Activated T-cell treated with anti-CD3 and anti-CD28 coated beads, Interleukin-2, amount 50 U/mL, for 72 hours (primary cell): Measurements from ENCODE around the gene RSKR. TPM values are rescaled to one million over a fixed set of nuclear protein-coding genes. Genes with fewer than 3 reads are reported as not detected.
A peak's percentile ranks its signal among the peaks of the same experiment; 100 is the strongest.
"Not testable (repeated sequence)": the region's sequence is repeated elsewhere in the genome, so short reads cannot be mapped to it uniquely, and the experiment has no call there.

Experiments
- ATAC-seq, 2 donors: fragments of 150-1000 bp; cut with Tn5 transposase; replicated peaks in 1 of 2; 2 replicates each; pipeline ENCODE4 v1.10.0; 2021; ENCODE audit warnings: moderate library complexity in 2 of 2, mild to moderate bottlenecking in 1 of 2
- DNase-seq, 2 donors: peaks; one replicate each; pipeline ENCODE4 v3.0.0; 2021 to 2022; ENCODE audit warnings: mixed read lengths in 1 of 2
- H3K27ac Mint-ChIP-seq: one replicate; pipeline ENCODE4 v1.8.0; 2022; ENCODE audit warnings: mild to moderate bottlenecking, moderate library complexity, mixed read lengths
- H3K27me3 Mint-ChIP-seq: one replicate; pipeline ENCODE4 v1.8.0; 2022; ENCODE audit warnings: low read depth, mixed read lengths
- H3K36me3 Mint-ChIP-seq, 2 donors: one replicate each; pipeline ENCODE4 v1.8.0; 2022; ENCODE audit warnings: mixed read lengths in 2 of 2, mild to moderate bottlenecking in 1 of 2; ENCODE audit not compliant: insufficient read depth in 2 of 2
- H3K4me1 Mint-ChIP-seq: one replicate; pipeline ENCODE4 v1.8.0; 2022; ENCODE audit warnings: low read depth, mixed read lengths
- H3K4me3 Mint-ChIP-seq, 2 donors: one replicate each; pipeline ENCODE4 v1.8.0; 2022; ENCODE audit warnings: mild to moderate bottlenecking in 2 of 2, mixed read lengths in 2 of 2, moderate library complexity in 2 of 2
- H3K9me3 Mint-ChIP-seq, 2 donors: one replicate each; pipeline ENCODE4 v1.8.0; 2022; ENCODE audit warnings: mixed read lengths in 2 of 2
- total RNA-seq, 2 donors: library from RNA; stranded (reverse); gene quantifications; one replicate each; pipeline ENCODE4 v1.2.3, GENCODE V29; 2022

Gene RSKR
- total RNA-seq, 2 donors from 2014 or later, result 25.1 to 33.4 TPM

DNA sequence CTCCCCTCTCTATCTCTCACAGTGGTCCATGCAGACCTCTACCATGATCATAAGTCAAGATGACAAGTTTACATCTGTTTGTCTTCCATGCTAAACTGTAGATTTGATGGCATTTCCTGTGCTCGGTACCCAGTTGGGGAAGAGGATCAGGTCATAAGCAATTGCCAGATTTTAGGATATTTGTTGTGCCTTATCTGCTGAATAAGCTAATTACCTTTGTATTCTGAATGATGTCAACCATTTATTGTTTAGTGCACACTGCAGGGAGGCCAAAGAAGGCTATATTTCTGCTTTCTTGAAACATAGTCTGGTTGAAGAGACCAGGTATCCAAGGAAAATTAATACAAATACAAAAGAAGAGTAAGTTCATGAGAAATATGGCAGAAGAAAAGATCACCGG lies 31.5 kb downstream of the RSKR start:
- no peak overlapping the region for H3K4me3 Mint-ChIP-seq
- no peak overlapping the region for H3K27ac Mint-ChIP-seq
- H3K27me3 Mint-ChIP-seq, result no peaks in the 10 kb centered on the region
- ATAC-seq, result no peak
- peaks cover 28% of the 10 kb centered on the region for H3K4me1 Mint-ChIP-seq
- no peak for DNase-seq
- H3K9me3 Mint-ChIP-seq, result no peaks in the 10 kb centered on the region
- peaks cover 10 to 35% of the 10 kb centered on the region in 2 donors for H3K36me3 Mint-ChIP-seq

DNA sequence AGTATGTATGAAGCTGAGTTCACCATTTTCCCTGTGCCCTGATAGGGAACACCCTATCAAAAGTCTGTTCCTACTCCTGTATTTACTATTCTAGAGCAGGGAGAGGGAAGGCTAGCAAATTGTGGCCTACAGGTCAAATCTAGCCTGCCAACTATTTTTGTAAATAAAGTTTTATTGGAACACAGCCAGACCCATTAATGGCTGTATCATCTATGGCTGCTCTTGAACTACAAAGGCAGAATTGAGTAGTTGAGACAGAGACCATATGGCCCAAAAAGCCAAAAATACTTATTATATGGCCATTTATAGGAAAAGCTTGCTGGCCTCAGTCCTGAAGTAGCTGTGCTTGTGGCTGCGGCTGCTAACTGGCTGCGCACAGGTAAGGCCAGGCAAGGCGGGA lies 33.0 kb downstream of the RSKR start:
- peaks cover 11 to 39% of the 10 kb centered on the region in 2 donors for H3K36me3 Mint-ChIP-seq
- no peak overlapping the region for H3K4me3 Mint-ChIP-seq

DNA sequence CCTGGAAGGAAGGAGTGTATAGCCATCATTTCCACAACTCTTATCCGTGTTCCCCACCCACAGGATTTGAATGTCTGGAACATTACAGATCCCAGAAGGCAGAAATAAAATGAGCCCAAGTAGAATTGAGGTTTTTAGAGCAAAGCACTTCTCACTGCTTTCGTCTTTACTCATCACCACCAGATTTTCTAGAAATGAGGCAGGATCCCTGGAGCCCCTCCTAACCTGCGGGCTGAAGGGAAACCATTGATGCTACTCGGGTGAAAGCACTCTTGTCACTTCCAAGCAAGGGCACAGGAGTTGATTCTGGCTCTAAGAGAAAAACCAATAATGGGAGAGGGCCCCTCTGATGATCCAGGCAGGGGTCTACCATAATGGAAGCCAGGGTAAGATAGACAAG lies 34.5 kb downstream of the RSKR start:
- DNase-seq (peak; percentile 63 to 74), ATAC-seq (peak; percentile 53 to 65)
- peaks cover 43% of the 10 kb centered on the region for H3K4me1 Mint-ChIP-seq
- H3K36me3 Mint-ChIP-seq, result peaks cover 9 to 36% of the 10 kb centered on the region in 2 donors
- H3K27me3 Mint-ChIP-seq, result no peaks in the 10 kb centered on the region
- peak overlapping the region; percentile 30 for H3K27ac Mint-ChIP-seq
- H3K9me3 Mint-ChIP-seq, result no peaks in the 10 kb centered on the region
- peak overlapping the region; percentile 40 to 69 for H3K4me3 Mint-ChIP-seq

More for the DNA sequence above, 33.0 kb downstream of the RSKR start:
- DNase-seq (no peak), ATAC-seq (no peak)
- Mint-ChIP-seq H3K4me1 (peaks cover 41% of the 10 kb centered on the region), H3K27me3 (no peaks in the 10 kb centered on the region), H3K9me3 (no peaks in the 10 kb centered on the region), H3K27ac (no peak overlapping the region)

DNA sequence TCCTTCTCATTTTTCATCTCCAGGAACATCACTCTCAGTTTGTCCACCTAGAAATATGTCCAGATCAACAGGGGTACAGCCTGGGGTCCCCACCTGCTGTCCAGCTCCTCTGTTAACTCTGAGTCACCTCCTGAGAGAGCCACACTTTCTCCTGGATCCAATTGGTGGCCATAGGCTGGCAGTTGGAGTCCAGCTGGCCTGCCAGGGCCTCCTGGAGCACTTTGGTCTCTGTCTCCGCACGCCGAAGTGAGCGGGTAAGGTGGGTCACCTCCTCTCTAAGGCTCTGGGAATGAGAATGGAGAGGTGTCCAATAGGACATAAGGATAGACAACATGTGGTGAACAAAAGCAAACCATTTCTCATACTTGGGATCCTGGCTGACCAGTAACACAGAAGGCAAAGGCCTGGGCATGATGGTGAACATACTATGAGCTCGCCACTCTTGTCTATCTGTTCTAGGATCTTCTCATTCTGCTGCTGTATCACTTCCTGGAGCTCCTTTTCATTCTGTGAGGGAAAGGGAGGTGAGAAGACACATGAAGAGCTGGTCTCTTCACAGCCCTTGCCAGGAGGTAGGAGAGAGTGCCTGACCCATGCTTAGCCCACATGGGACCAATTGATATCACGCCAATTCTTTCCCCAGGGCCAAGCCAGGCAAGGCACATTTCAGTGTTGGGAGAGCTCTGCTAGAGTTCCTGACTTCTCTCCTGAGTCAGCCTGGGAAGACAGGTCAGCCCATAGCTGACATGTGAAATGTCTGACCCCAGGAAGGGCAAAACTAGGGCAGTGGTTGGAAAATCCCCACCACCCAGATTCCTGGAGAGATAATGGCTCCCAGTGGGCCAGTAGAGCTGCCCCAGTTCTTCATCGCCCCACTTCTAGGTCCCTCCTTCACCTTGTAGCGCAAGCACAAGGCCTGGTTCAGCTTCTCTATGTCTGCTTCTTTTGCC lies 35.5 kb downstream of the RSKR start:
- H3K4me1 Mint-ChIP-seq, result peaks cover 43% of the 10 kb centered on the region
- no peaks in the 10 kb centered on the region for H3K9me3 Mint-ChIP-seq
- peaks cover 7 to 33% of the 10 kb centered on the region in 2 donors for H3K36me3 Mint-ChIP-seq
- no peak for DNase-seq
- H3K27ac Mint-ChIP-seq, result peak overlapping the region; percentile 30
- H3K4me3 Mint-ChIP-seq, result peak overlapping the region; percentile 38 to 69
- no peak for ATAC-seq
- H3K27me3 Mint-ChIP-seq, result no peaks in the 10 kb centered on the region

DNA sequence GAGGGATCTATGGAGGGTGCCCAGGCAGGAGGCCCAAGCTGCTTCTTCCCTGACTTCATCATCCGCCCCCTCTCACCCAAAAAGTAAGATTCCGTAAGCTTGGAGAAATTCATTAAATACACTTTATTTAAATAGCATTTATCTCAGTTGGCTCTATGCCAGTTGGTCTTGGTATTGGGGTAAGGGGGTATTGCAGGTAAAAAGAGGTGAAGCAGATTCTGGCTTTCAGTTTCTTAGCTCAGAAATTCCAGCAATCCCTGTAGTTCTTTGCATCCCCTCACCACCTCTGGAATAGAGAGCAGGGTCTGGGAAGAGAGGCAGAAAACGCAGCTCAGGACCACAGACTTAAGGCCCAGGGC lies 36.5 kb downstream of the RSKR start:
- ATAC-seq (no peak), DNase-seq (no peak)
- Mint-ChIP-seq H3K27me3 (no peaks in the 10 kb centered on the region), H3K9me3 (no peaks in the 10 kb centered on the region), H3K27ac (no peak overlapping the region), H3K36me3 (peaks cover 7 to 33% of the 10 kb centered on the region in 2 donors), H3K4me1 (peaks cover 50% of the 10 kb centered on the region), H3K4me3 (no peak overlapping the region)

DNA sequence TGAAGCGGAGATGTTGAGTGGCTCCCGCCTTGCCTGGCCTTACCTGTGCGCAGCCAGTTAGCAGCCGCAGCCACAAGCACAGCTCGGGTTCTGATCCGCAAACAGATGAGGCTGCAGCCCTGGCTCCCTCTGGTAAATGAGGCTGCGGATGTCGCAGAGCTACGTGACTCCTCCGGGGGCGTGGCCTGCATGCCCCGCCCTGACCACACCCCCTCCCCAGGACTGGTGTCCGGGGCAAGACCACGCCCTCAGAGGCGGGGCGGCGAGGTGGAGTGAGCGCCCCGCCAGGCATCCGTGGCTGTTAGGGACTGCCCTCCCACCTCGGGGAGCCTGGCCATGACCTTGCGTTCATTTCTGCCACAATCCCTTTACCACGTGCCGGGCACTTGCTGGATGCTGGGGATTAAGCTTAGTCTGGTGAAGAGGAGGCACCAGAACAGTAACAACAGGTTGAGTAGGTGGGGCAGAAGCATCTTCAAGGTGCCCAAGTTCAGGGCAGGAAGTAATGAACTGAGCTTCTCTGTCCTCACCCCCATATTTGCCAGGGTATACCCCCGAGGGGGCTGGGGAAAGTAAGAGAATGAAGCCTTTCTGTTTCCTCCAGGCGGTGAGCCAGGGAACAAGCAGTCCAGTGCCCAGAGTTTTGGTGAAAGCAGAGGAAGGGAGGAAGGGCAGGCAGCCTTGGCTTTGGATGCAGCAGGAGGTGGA lies 37.1 kb downstream of the RSKR start, which contains the start of gene ALDOC:
Gene ALDOC (minus strand): TSS at position 138 of the 708 bp plus-strand sequence. CDS start 1,363 bp downstream, outside the sequence.
- H3K27me3 Mint-ChIP-seq, result no peaks in the 10 kb centered on the region
- peak; percentile 89 to 93 for ATAC-seq
- H3K4me3 Mint-ChIP-seq, result peak within 1 kb of the TSS; percentile 84 to 93
- peaks cover 7 to 33% of the 10 kb centered on the region in 2 donors for H3K36me3 Mint-ChIP-seq
- H3K4me1 Mint-ChIP-seq, result peaks cover 55% of the 10 kb centered on the region
- H3K27ac Mint-ChIP-seq, result peak within 1 kb of the TSS; percentile 27
- H3K9me3 Mint-ChIP-seq, result no peaks in the 10 kb centered on the region
- peak; percentile 99 for DNase-seq

DNA sequence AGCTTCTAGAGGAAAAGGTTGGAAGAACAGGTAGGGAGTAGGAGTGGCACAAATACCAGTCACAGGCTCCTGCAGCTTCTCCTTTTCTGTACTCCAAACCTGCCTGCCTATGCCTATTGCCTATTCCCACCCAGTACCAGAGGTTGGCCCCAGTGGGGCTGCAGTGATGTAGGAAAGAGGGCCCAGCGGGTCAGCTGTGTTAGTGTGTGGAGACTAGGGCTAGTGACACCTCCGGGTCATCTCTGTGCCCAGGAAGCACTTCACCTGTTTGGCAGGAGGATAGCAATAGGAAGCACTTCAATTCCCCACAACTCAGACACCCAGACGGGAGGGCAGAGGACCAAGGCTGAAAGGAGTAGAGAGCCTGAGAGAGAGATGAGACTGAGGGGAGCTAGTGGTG lies 38.0 kb downstream of the RSKR start:
- not testable (repeated sequence) for DNase-seq, ATAC-seq, H3K9me3 Mint-ChIP-seq, H3K27me3 Mint-ChIP-seq
- Mint-ChIP-seq H3K27ac (peak overlapping the region; percentile 23), H3K36me3 (peaks cover 7 to 33% of the 10 kb centered on the region in 2 donors), H3K4me3 (peak overlapping the region; percentile 84 to 93), H3K4me1 (peaks cover 59% of the 10 kb centered on the region)

DNA sequence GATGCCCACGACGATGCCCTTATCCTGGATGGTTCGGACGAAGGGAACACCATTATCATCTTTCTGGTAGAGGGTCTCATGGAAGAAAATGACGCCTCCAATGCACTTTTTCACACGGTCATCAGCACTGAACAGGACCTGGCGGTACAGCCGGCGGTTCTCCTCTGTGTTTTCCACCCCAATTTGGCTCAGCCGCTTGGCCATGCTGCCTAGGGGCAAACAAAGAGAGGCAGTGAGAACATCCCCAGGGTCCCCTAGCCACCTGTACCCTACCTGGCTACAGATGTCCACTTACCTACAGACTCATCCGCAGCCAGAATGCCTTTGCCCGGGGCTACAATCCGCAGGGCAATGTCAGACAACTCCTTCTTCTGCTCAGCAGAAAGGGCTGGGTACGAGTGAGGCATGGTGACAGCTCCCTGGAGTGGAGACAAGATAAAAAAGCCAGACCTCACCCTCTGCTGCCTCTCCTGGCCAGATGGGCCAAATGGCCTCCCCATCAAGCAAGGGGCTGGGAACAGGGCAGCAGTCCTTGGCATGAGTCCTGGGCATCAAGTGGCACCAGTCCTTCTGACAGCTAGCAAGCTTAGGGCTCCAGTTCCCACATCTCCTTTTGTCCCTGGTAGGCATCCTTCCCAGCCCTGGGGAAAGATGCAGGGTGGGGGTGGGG lies 38.7 kb downstream of the RSKR start:
- H3K9me3 Mint-ChIP-seq, result no peaks in the 10 kb centered on the region
- no peak overlapping the region for H3K27ac Mint-ChIP-seq
- H3K36me3 Mint-ChIP-seq, result peaks cover 8 to 26% of the 10 kb centered on the region in 2 donors
- H3K27me3 Mint-ChIP-seq, result no peaks in the 10 kb centered on the region
- no peak for ATAC-seq
- DNase-seq, result no peak
- H3K4me3 Mint-ChIP-seq, result no peak overlapping the region
- H3K4me1 Mint-ChIP-seq, result peaks cover 57% of the 10 kb centered on the region

DNA sequence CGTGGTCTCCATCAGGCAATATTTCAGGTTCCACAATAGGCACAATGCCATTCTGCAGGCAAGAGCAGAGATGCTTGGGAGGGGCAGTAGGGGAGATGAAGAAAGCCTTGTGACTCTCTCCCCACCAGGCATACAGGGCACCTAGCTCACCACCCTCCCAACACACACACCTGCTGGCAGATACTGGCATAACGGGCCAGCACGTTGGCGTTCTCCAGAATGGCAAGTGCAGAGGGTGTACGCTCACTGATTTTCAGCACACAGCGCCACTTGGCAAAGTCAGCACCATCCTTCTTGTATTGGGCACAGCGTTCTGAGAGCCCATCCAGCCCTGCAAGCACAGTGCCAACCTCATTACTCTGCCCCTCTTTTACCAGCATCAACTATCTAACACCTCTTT lies 39.5 kb downstream of the RSKR start:
- ATAC-seq, result no peak
- Mint-ChIP-seq H3K4me3 (no peak overlapping the region), H3K36me3 (peaks cover 8 to 25% of the 10 kb centered on the region in 2 donors), H3K27ac (no peak overlapping the region), H3K27me3 (no peaks in the 10 kb centered on the region), H3K9me3 (no peaks in the 10 kb centered on the region), H3K4me1 (peaks cover 57% of the 10 kb centered on the region)
- peak in 1 of 2 donors; percentile 38 for DNase-seq

DNA sequence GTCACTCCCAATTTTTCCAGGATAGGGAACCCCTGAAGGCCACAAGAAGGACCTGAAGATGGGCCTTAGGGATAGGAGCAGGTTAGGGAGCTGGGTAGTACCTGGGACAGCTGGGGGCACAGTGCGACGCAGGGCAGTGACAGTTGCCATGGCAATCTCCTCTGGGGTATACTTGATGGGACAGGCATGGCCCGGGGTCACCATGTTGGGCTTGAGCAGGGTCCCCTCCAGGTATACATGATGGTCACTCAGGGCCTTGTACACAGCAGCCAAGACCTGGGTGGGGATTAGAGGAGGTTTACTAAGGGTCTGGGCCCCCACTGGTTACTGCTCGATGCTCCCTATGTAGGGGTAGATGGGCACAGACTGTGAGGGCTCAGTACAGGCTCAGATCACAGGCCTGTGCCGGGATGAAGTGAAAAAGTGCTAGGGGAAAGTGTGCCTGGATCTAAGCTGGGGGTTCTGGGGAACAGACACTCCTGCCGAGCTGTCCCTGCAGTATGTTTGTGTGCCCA lies 40.0 kb downstream of the RSKR start:
- Mint-ChIP-seq H3K9me3 (no peaks in the 10 kb centered on the region), H3K4me1 (peaks cover 57% of the 10 kb centered on the region)

DNA sequence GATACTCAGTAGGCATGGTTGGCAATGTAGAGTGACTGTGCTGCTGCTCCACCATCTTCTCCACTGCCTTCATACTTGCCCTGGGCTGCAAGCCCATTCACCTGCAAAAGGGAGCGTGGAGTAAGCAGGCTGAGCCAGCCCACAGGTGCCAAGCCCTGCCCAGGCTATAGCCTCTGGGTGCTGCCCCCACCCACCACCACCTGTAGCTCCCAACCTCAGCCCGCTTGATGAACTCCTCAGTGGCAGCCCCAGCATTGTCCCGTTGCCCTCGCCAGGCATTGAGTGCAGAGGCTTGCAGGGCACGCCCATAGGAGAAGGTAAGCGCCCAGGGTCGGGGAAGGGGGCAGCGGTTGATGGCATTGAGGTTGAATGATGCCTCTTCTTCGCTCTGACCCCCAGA lies 40.5 kb downstream of the RSKR start:
- no peak overlapping the region for H3K27ac Mint-ChIP-seq
- no peak for DNase-seq
- H3K4me1 Mint-ChIP-seq, result peaks cover 57% of the 10 kb centered on the region
- peaks cover 4 to 20% of the 10 kb centered on the region in 2 donors for H3K36me3 Mint-ChIP-seq
- H3K9me3 Mint-ChIP-seq, result no peaks in the 10 kb centered on the region
- no peak for ATAC-seq
- no peak overlapping the region for H3K4me3 Mint-ChIP-seq
- no peaks in the 10 kb centered on the region for H3K27me3 Mint-ChIP-seq

More for the DNA sequence above, 40.0 kb downstream of the RSKR start:
- peaks cover 6 to 21% of the 10 kb centered on the region in 2 donors for H3K36me3 Mint-ChIP-seq
- no peak for DNase-seq
- no peak overlapping the region for H3K4me3 Mint-ChIP-seq
- H3K27me3 Mint-ChIP-seq, result no peaks in the 10 kb centered on the region
- ATAC-seq, result no peak
- H3K27ac Mint-ChIP-seq, result no peak overlapping the region

DNA sequence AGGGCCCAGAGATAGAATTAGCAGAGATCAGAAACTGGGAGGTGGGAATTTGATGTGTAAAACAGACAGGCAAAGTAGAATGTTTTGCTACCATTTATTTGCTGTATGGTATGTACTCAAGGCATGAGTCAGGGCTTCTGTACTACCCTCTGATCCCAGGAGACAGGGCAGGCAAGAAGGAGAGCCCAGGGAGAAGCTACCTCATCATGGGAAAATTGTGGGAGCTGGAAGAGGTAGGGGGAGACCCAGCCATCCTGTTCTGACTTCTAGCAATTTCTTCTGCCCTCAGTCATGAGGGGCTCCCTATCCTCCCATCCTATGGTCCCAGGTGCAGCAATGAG lies 41.0 kb downstream of the RSKR start:
- DNase-seq (no peak), ATAC-seq (no peak)
- H3K4me1 Mint-ChIP-seq, result peaks cover 59% of the 10 kb centered on the region
- H3K27ac Mint-ChIP-seq, result no peak overlapping the region
- no peaks in the 10 kb centered on the region for H3K27me3 Mint-ChIP-seq
- H3K9me3 Mint-ChIP-seq, result no peaks in the 10 kb centered on the region
- peaks cover 4 to 20% of the 10 kb centered on the region in 2 donors for H3K36me3 Mint-ChIP-seq
- no peak overlapping the region for H3K4me3 Mint-ChIP-seq
